HepG2 (cell line): ENCODE results near the gene IPPK. TPM values are rescaled to one million over a fixed set of nuclear protein-coding genes. Genes with fewer than 3 reads are reported as not detected.

Experiments used
- CREBL2 ChIP-seq: sonication (generic); formaldehyde crosslinking; IDR thresholded peaks from 2 replicates; pipeline ENCODE4 v1.8.1; 2023; ENCODE audit warnings: missing genetic modification reagents, mild to moderate bottlenecking, borderline replicate concordance
- FOXP1 ChIP-seq, 2 experiments: fragments of 450-650 bp in 1 of 2; IDR thresholded peaks; 2 replicates each; pipeline ENCODE4 v1.6.1; 2017 to 2018; ENCODE audit warnings: antibody characterized with exemption in 1 of 2
- IRF9 ChIP-seq: sonication (generic); formaldehyde crosslinking; IDR thresholded peaks from 2 replicates; pipeline ENCODE4 v1.8.0; 2022; ENCODE audit warnings: missing genetic modification reagents, mild to moderate bottlenecking, borderline replicate concordance
- KIAA2018 ChIP-seq: sonication (generic); formaldehyde crosslinking; IDR thresholded peaks from 2 replicates; pipeline ENCODE4 v1.5.0; 2020; ENCODE audit warnings: mild to moderate bottlenecking, missing genetic modification reagents, borderline replicate concordance
- SAP130 ChIP-seq: IDR thresholded peaks from 2 replicates; pipeline ENCODE4 v1.6.1; 2016; ENCODE audit warnings: low read depth
- ZBTB7B ChIP-seq: sonication (generic); formaldehyde crosslinking; IDR thresholded peaks from 2 replicates; pipeline ENCODE4 v1.4.0; 2020; ENCODE audit warnings: missing genetic modification reagents
- ZIK1 ChIP-seq: sonication (generic); formaldehyde crosslinking; IDR thresholded peaks from 2 replicates; pipeline ENCODE4 v1.5.0; 2020; ENCODE audit warnings: mild to moderate bottlenecking, low read depth, missing genetic modification reagents, borderline replicate concordance
- ZNF335 ChIP-seq: sonication (generic); formaldehyde crosslinking; IDR thresholded peaks from 2 replicates; pipeline ENCODE4 v1.4.0; 2020; ENCODE audit warnings: missing genetic modification reagents
- ZNF503 ChIP-seq: sonication (generic); formaldehyde crosslinking; IDR thresholded peaks from 2 replicates; pipeline ENCODE4 v1.4.0; 2020; ENCODE audit warnings: missing genetic modification reagents
- ZNF614 ChIP-seq: IDR thresholded peaks from 2 replicates; pipeline ENCODE4 v1.6.1; 2018; ENCODE audit warnings: missing biosample characterization, missing genetic modification reagents, inconsistent platforms, borderline replicate concordance
- ZNF839 ChIP-seq: sonication (generic); formaldehyde crosslinking; IDR thresholded peaks from 2 replicates; pipeline ENCODE4 v1.4.0; 2020; ENCODE audit warnings: missing genetic modification reagents, mild to moderate bottlenecking, borderline replicate concordance
- ZUFSP ChIP-seq: sonication (generic); formaldehyde crosslinking; IDR thresholded peaks from 2 replicates; pipeline ENCODE4 v1.9.0; 2021; ENCODE audit warnings: missing genetic modification reagents, mild to moderate bottlenecking, borderline replicate concordance
- polyA plus RNA-seq, 8 experiments: library from polyadenylated mRNA; depleted of rRNA in 3 of 8; stranded (reverse) in 7 of 8; unstranded in 1 of 8; fragments of >200 nt; fragmentation: Illumina TruSeq in 4 of 8; extraction: Trizol in 4 of 8; gene quantifications; 2 replicates each; pipeline versions ENCODE4 v1.2.1 to v1.2.3, GENCODE V29; 2011 to 2016; ENCODE audit warnings: low read depth in 4 of 8, missing spikeins in 1 of 8, mixed read lengths in 1 of 8; ENCODE audit not compliant: insufficient read depth in 1 of 8
- total RNA-seq, 5 experiments: library from RNA; depleted of rRNA; stranded (reverse); fragments of >200 nt; fragmentation: Illumina TruSeq; extraction: Trizol; gene quantifications; 2 replicates each; pipeline ENCODE4 v1.2.3, GENCODE V29; 2016; ENCODE audit warnings: low read depth in 1 of 5

Gene IPPK
- total and polyA plus RNA-seq, 2 of the 13 experiments (the other 11 are each of a cell fraction or from before 2014, with no cell fraction given) = 9.9 to 14.1 TPM

- TF ChIP-seq SAP130 (CRISPR knock-in tag) = peak; percentile 41; the same call in 1 of the 2 replicates
- no peak for TF ChIP-seq ZNF839 (CRISPR knock-in tag)
- no peak for TF ChIP-seq ZBTB7B (CRISPR knock-in tag)
- TF ChIP-seq ZNF503 (CRISPR knock-in tag) = no peak
- no peak for TF ChIP-seq KIAA2018 (CRISPR knock-in tag)
- no peak for TF ChIP-seq ZIK1 (CRISPR knock-in tag)
- TF ChIP-seq IRF9 = no peak
- no peak for TF ChIP-seq ZNF614 (CRISPR knock-in tag)
- no peak for TF ChIP-seq ZNF335 (CRISPR knock-in tag)
- no peak for TF ChIP-seq CREBL2 (CRISPR knock-in tag)
- TF ChIP-seq ZUFSP (CRISPR knock-in tag) = no peak
- TF ChIP-seq FOXP1 (IDR thresholded peaks at IDR 0.05) = no peak
- TF ChIP-seq FOXP1 (CRISPR knock-in tag; IDR thresholded peaks at IDR 0.05) = no peak
These were observed 35.0 kb downstream of the IPPK start (continued) for GRCh38 chr9:92634712-92635605.
